ENCODE results near the gene ALDH3A1. TPM values are rescaled to one million over a fixed set of nuclear protein-coding genes. Genes with fewer than 3 reads are reported as not detected.

Gene ALDH3A1
- total RNA-seq, 1 donor from 2014 or later, result not detected

DNA sequence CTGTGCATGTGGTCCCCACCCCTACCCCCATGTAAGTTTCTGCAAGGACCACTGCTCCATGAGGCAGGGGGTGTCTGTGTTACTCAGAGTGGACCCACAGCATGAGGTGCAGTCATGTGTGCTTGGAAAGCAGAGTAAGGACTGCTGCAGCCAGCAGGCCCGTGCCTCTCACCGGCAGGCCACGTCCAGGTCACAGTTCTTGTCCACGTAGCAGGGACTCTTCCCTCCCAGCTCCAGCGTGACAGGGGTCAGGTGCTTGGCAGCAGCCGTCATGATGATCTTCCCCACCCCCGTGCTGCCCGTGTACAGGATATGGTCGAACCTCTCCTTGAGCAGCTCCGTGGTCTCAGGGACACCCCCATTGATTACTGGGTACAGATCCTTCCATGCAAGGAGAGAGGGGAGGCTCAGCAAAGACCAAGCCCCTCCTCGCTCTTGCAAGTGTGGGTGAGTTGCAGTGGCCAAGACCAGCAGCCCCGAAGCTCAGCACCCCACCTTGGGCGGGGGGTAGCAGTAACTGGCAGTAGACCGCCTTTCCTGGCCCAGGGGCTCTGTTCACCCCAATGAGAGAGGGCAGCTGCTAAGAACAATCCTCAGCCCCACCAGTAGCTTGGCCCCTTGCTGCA is 6.2 kb downstream of the ALDH3A1 start:
- DNase-seq (ENCODE audit: low read depth, low spot score), result no peak
- no peaks in the 10 kb centered on the region for H3K9me3 Mint-ChIP-seq
- peaks cover 4% of the 10 kb centered on the region for H3K4me1 Mint-ChIP-seq
- H3K27me3 Mint-ChIP-seq (ENCODE audit: low read depth), result no peaks in the 10 kb centered on the region
- no peaks in the 10 kb centered on the region for H3K36me3 Mint-ChIP-seq (ENCODE audit: low read depth)
- no peak overlapping the region for H3K27ac Mint-ChIP-seq (ENCODE audit: unreplicated experiment)
- H3K4me3 Mint-ChIP-seq, result no peak overlapping the region
- TF ChIP-seq, protein P1, sequence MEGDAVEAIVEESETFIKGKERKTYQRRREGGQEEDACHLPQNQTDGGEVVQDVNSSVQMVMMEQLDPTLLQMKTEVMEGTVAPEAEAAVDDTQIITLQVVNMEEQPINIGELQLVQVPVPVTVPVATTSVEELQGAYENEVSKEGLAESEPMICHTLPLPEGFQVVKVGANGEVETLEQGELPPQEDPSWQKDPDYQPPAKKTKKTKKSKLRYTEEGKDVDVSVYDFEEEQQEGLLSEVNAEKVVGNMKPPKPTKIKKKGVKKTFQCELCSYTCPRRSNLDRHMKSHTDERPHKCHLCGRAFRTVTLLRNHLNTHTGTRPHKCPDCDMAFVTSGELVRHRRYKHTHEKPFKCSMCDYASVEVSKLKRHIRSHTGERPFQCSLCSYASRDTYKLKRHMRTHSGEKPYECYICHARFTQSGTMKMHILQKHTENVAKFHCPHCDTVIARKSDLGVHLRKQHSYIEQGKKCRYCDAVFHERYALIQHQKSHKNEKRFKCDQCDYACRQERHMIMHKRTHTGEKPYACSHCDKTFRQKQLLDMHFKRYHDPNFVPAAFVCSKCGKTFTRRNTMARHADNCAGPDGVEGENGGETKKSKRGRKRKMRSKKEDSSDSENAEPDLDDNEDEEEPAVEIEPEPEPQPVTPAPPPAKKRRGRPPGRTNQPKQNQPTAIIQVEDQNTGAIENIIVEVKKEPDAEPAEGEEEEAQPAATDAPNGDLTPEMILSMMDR (conservative IDR thresholded peaks at IDR 0.05), result no peak

DNA sequence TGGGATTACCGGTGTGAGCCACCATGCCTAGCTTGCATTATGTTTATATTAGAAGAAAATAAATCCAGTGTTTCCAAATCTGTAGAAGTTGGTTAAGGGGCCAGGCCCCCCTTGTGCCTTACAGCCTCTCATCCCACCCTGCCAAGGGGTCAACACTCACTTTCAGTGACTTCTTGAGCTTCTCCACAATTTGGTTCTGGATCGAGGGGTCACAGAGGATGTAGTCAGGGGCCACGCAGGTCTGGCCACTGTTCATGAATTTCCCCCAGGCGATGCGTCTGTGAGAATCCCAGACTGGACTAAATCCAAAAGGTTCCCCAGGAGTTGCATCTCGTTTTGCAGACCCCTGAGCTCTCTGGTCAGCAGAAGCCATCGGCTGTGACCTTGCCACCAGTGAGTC is 7.2 kb downstream of the ALDH3A1 start:
- Mint-ChIP-seq H3K36me3 (ENCODE audit: low read depth) (no peaks in the 10 kb centered on the region), H3K4me3 (no peak overlapping the region), H3K4me1 (peaks cover 4% of the 10 kb centered on the region), H3K27ac (ENCODE audit: unreplicated experiment) (no peak overlapping the region), H3K27me3 (ENCODE audit: low read depth) (no peaks in the 10 kb centered on the region), H3K9me3 (no peaks in the 10 kb centered on the region)
- TF ChIP-seq, protein P1 (conservative IDR thresholded peaks at IDR 0.05), result no peak
- DNase-seq (ENCODE audit: low read depth, low spot score), result no peak

GRCh38 chr17:19739241-19740201 is 8.6 kb downstream of the ALDH3A1 start:
- Mint-ChIP-seq H3K27me3 (ENCODE audit: low read depth) (no peaks in the 10 kb centered on the region), H3K4me1 (no peaks in the 10 kb centered on the region), H3K36me3 (ENCODE audit: low read depth) (no peaks in the 10 kb centered on the region), H3K4me3 (no peak overlapping the region), H3K27ac (ENCODE audit: unreplicated experiment) (no peak overlapping the region), H3K9me3 (no peaks in the 10 kb centered on the region)
- DNase-seq (ENCODE audit: low read depth, low spot score), result no peak
- TF ChIP-seq, protein P1 (conservative IDR thresholded peaks at IDR 0.05), result no peak

DNA sequence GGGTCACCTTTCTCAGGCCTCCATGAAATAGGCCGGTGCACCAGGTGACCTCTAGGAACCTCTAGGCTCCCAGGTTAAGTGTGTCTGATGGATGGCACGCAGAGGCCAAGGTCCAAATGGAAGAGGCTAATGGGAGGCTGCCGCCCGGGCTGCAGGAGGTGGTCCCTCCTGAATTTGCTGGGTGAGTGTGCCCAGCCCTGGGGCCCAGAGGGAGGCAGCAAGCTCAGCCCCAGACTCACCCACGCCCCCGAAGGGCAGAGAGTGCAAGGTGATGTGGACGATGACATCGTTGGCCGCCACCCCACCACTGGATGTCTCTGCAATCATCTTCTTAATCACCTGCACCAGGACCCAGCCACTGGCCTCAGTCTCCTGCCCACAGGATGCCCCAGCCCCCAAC is 9.3 kb downstream of the ALDH3A1 start:
- Mint-ChIP-seq H3K36me3 (ENCODE audit: low read depth) (no peaks in the 10 kb centered on the region), H3K4me1 (no peaks in the 10 kb centered on the region), H3K4me3 (no peak overlapping the region), H3K27ac (ENCODE audit: unreplicated experiment) (no peak overlapping the region), H3K27me3 (ENCODE audit: low read depth) (no peaks in the 10 kb centered on the region), H3K9me3 (no peaks in the 10 kb centered on the region)
- no peak for DNase-seq (ENCODE audit: low read depth, low spot score)
- TF ChIP-seq, protein P1 (conservative IDR thresholded peaks at IDR 0.05), result no peak

DNA sequence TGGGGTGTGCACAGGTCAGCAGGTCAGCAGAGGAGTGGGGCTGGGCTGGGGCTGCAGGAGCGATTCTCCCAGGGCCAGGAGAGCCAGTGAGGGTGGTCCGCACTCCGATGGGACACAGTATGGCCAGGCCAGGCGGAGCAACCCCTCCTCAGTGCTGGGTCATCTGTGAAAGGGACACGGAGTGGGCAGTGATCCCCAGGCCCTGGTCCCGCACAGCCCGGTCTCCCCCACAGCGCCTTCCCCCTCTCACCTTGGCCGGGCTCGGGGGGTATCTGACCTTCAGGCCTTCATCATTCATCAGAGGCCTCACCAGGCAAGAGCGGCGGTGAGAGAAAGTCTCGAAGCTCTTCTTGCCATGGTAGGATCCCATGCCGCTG is 10.0 kb downstream of the ALDH3A1 start:
- Mint-ChIP-seq H3K27ac (ENCODE audit: unreplicated experiment) (peak overlapping the region; percentile 14), H3K4me3 (no peak overlapping the region), H3K9me3 (no peaks in the 10 kb centered on the region), H3K36me3 (ENCODE audit: low read depth) (no peaks in the 10 kb centered on the region), H3K4me1 (no peaks in the 10 kb centered on the region), H3K27me3 (ENCODE audit: low read depth) (no peaks in the 10 kb centered on the region)
- DNase-seq (ENCODE audit: low read depth, low spot score), result no peak
- TF ChIP-seq, protein P1 (conservative IDR thresholded peaks at IDR 0.05), result no peak

Data from neural crest cell (in vitro differentiated cells).